Neural progenitor cell (in vitro differentiated cells): ENCODE results near the gene SOAT1.

Source experiments
- EZH2 ChIP-seq: fragments of 200-600 bp; sonication (generic); IDR thresholded peaks from 2 replicates; pipeline ENCODE4 v1.6.1; 2017; ENCODE audit warnings: antibody characterized with exemption, mild to moderate bottlenecking, moderate library complexity
- EZH2phosphoT487 ChIP-seq: fragments of 200-600 bp; sonication (generic); IDR thresholded peaks from 2 replicates; pipeline ENCODE4 v1.6.1; 2017; ENCODE audit warnings: antibody characterized with exemption
- TF ChIP-seq, protein P1 (sequence below): fragments of 200-600 bp; sonication (generic); IDR thresholded peaks from 2 replicates; pipeline ENCODE4 v1.5.1; 2017; ENCODE audit warnings: antibody characterized with exemption, mild to moderate bottlenecking

DNA sequence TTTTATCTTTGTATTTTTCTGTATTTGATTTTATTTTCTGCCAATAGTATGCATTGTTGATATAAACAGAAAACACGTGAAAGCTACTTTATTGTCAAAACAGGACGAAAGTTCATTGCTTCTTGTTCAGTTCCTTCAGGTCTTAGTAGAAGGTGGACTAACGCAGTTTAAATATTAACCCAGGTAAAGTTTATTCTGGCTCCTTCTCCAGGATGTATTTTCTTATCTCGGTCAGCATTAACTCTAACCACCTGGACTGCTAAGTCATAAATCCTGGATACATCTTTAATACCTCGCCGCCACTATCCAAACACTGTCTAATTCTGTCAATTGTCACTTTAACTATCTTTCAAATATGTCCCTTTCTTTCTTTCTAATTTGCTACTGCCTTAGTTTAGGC is 5.7 kb upstream of the SOAT1 start:
- TF ChIP-seq, protein P1, sequence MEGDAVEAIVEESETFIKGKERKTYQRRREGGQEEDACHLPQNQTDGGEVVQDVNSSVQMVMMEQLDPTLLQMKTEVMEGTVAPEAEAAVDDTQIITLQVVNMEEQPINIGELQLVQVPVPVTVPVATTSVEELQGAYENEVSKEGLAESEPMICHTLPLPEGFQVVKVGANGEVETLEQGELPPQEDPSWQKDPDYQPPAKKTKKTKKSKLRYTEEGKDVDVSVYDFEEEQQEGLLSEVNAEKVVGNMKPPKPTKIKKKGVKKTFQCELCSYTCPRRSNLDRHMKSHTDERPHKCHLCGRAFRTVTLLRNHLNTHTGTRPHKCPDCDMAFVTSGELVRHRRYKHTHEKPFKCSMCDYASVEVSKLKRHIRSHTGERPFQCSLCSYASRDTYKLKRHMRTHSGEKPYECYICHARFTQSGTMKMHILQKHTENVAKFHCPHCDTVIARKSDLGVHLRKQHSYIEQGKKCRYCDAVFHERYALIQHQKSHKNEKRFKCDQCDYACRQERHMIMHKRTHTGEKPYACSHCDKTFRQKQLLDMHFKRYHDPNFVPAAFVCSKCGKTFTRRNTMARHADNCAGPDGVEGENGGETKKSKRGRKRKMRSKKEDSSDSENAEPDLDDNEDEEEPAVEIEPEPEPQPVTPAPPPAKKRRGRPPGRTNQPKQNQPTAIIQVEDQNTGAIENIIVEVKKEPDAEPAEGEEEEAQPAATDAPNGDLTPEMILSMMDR: no peak
- TF ChIP-seq EZH2phosphoT487: no peak
- no peak for TF ChIP-seq EZH2
